ENCODE results near the gene SPATA13. TPM values are rescaled to one million over a fixed set of nuclear protein-coding genes. Genes with fewer than 3 reads are reported as not detected.
A peak's percentile ranks its signal among the peaks of the same experiment; 100 is the strongest.

Gene SPATA13
- total RNA-seq, 2 donors from 2014 or later: 19.4 to 24.8 TPM

- H3K36me3 ChIP-seq (ENCODE audit: control insufficient read depth, insufficient read depth, low read length): no peaks in the 10 kb centered on the region
- no peaks in the 10 kb centered on the region for H3K9me3 Mint-ChIP-seq
- no peak overlapping the region for H3K4me3 Mint-ChIP-seq
- DNase-seq: no peak
- H3K4me1 Mint-ChIP-seq: peaks cover 50% of the 10 kb centered on the region
- no peak overlapping the region for H3K9ac ChIP-seq (ENCODE audit: extremely low read depth, low read length, poor library complexity, severe bottlenecking)
- H3K9me3 ChIP-seq (ENCODE audit: control insufficient read depth, low read length): no peaks in the 10 kb centered on the region
- no peak overlapping the region for H3K4me3 ChIP-seq (ENCODE audit: low read length)
- peaks cover 13% of the 10 kb centered on the region for H3K4me1 ChIP-seq (ENCODE audit: control insufficient read depth, insufficient read depth, low read length)
- H3K27ac ChIP-seq (ENCODE audit: low read depth, low read length): no peak overlapping the region
- peaks cover 4% of the 10 kb centered on the region for H3K27me3 Mint-ChIP-seq (ENCODE audit: insufficient read depth)
- H3K27ac Mint-ChIP-seq: no peak overlapping the region
- no peaks in the 10 kb centered on the region for H3K36me3 Mint-ChIP-seq (ENCODE audit: low read depth)
- no peaks in the 10 kb centered on the region for H3K27me3 ChIP-seq (ENCODE audit: control insufficient read depth, insufficient read depth, low read length, poor library complexity, severe bottlenecking)
- TF ChIP-seq, protein P1, sequence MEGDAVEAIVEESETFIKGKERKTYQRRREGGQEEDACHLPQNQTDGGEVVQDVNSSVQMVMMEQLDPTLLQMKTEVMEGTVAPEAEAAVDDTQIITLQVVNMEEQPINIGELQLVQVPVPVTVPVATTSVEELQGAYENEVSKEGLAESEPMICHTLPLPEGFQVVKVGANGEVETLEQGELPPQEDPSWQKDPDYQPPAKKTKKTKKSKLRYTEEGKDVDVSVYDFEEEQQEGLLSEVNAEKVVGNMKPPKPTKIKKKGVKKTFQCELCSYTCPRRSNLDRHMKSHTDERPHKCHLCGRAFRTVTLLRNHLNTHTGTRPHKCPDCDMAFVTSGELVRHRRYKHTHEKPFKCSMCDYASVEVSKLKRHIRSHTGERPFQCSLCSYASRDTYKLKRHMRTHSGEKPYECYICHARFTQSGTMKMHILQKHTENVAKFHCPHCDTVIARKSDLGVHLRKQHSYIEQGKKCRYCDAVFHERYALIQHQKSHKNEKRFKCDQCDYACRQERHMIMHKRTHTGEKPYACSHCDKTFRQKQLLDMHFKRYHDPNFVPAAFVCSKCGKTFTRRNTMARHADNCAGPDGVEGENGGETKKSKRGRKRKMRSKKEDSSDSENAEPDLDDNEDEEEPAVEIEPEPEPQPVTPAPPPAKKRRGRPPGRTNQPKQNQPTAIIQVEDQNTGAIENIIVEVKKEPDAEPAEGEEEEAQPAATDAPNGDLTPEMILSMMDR (conservative IDR thresholded peaks at IDR 0.05): no peak
- WGBS, 2 experiments (ENCODE audit: insufficient coverage in 1 of 2, insufficient read length in 1 of 2): 92 to 100% methylated on average over 5 to 7 of the region's 7 CpGs
Observed at GRCh38 chr13:24146961-24147569, 13.5 kb upstream of the SPATA13 start.

DNA sequence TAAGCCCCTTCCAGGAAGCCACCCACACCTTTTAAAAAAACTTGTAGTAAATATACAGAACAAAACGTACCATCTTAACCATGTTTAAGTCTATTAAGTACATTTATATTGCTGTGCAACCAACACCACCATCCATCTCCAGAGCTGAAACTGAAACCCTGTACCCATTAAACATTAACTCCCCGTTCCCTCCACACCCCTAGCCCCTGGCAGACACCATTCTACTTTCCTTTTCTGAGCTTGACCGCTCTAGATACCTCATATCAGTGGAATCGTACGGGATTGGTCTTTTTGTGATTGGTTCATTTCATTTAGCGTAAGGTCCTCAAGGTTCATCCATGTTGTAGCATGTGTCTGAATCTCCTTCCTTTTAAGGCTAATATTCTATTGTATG lies 13.0 kb upstream of the SPATA13 start:
- no peaks in the 10 kb centered on the region for H3K36me3 ChIP-seq (ENCODE audit: control insufficient read depth, insufficient read depth, low read length)
- TF ChIP-seq, protein P1 (conservative IDR thresholded peaks at IDR 0.05): no peak
- no peaks in the 10 kb centered on the region for H3K9me3 ChIP-seq (ENCODE audit: control insufficient read depth, low read length)
- WGBS, 2 experiments (ENCODE audit: insufficient coverage in 1 of 2, insufficient read length in 1 of 2): 94 to 98% methylated on average over 4 to 6 of the region's 6 CpGs
- no peaks in the 10 kb centered on the region for H3K36me3 Mint-ChIP-seq (ENCODE audit: low read depth)
- H3K9me3 Mint-ChIP-seq: no peaks in the 10 kb centered on the region
- peaks cover 17% of the 10 kb centered on the region for H3K4me1 ChIP-seq (ENCODE audit: control insufficient read depth, insufficient read depth, low read length)
- H3K27ac ChIP-seq (ENCODE audit: low read depth, low read length): no peak overlapping the region
- peaks cover 50% of the 10 kb centered on the region for H3K4me1 Mint-ChIP-seq
- no peak overlapping the region for H3K4me3 Mint-ChIP-seq
- H3K9ac ChIP-seq (ENCODE audit: extremely low read depth, low read length, poor library complexity, severe bottlenecking): no peak overlapping the region
- H3K27me3 ChIP-seq (ENCODE audit: control insufficient read depth, insufficient read depth, low read length, poor library complexity, severe bottlenecking): no peaks in the 10 kb centered on the region
- no peak for DNase-seq
- no peak overlapping the region for H3K27ac Mint-ChIP-seq
- H3K27me3 Mint-ChIP-seq (ENCODE audit: insufficient read depth): peaks cover 4% of the 10 kb centered on the region
- H3K4me3 ChIP-seq (ENCODE audit: low read length): no peak overlapping the region

- TF ChIP-seq, protein P1 (conservative IDR thresholded peaks at IDR 0.05): peak; percentile 32
- Mint-ChIP-seq H3K27me3 (ENCODE audit: insufficient read depth) (no peaks in the 10 kb centered on the region), H3K4me3 (no peak overlapping the region), H3K36me3 (ENCODE audit: low read depth) (no peaks in the 10 kb centered on the region), H3K9me3 (no peaks in the 10 kb centered on the region), H3K4me1 (peaks cover 51% of the 10 kb centered on the region), H3K27ac (peak overlapping the region; percentile 87)
- H3K4me3 ChIP-seq (ENCODE audit: low read length): no peak overlapping the region
- peaks cover 15% of the 10 kb centered on the region for H3K4me1 ChIP-seq (ENCODE audit: control insufficient read depth, insufficient read depth, low read length)
- 40 to 41% methylated on average over 3 to 6 of the region's 6 CpGs for WGBS, 2 experiments (ENCODE audit: insufficient coverage in 1 of 2, insufficient read length in 1 of 2)
- no peaks in the 10 kb centered on the region for H3K27me3 ChIP-seq (ENCODE audit: control insufficient read depth, insufficient read depth, low read length, poor library complexity, severe bottlenecking)
- H3K9ac ChIP-seq (ENCODE audit: extremely low read depth, low read length, poor library complexity, severe bottlenecking): no peak overlapping the region
- no peaks in the 10 kb centered on the region for H3K9me3 ChIP-seq (ENCODE audit: control insufficient read depth, low read length)
- peak; percentile 89 for DNase-seq
- peak overlapping the region; percentile 66 for H3K27ac ChIP-seq (ENCODE audit: low read depth, low read length)
- no peaks in the 10 kb centered on the region for H3K36me3 ChIP-seq (ENCODE audit: control insufficient read depth, insufficient read depth, low read length)
Observed at GRCh38 chr13:24148414-24149235, 11.9 kb upstream of the SPATA13 start.

All from endodermal cell (in vitro differentiated cells).